ENCODE measurements around the gene INPP5A.

DNA sequence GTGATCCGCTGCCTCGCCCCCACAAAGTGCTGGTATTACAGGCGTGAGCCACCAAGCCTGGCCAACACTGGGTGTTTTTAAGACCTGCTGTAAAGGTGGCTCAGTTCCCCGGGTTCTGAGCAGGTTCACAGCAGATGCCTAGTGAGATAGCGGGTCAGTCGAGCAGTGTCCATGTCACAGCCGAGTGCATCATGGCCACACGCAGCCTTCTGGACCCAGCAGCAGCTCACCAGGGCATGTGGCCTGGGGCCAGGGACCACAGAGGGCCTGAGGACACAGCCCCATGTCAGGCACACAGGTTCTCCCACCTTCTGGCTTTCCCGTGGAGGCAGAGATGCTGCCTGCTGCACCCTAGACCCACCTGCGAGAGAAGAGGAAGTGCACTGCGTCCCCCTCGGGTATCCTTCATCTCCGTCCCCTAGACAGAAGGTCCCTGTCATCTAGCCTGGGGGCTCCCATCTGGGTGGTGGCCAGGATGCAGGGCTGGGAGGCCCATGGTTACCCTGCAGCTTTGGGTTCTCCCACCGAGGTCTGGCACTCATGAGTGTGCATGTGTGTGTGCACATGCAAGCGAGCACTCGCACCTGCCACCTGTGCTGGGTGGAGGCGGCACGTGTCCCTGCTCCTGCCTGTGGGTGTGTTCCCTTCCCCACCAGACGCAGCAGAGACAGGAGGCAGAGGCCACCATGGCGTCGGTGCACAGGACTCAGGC, 149.8 kb downstream of the INPP5A start:
- TF ChIP-seq YY1 (IDR thresholded peaks at IDR 0.05; ENCODE audit: insufficient read depth, insufficient read length), result no peak
- TF ChIP-seq SUZ12 (IDR thresholded peaks at IDR 0.05; ENCODE audit: extremely low read depth, insufficient read depth, insufficient read length), result no peak
